ENCODE data around the gene AURKAIP1.

AURKAIP1 gene

GRCh38 chr1:1364266-1364665 is 10.7 kb downstream of the AURKAIP1 start:
- Histone ChIP-seq H3K27me3 (ENCODE audit: insufficient read depth, low read depth) (peaks cover 8% of the 10 kb centered on the region; the same call in 1 of the 2 replicates), H3K4me1 (ENCODE audit: low read depth, poor library complexity, severe bottlenecking) (peaks cover 3% of the 10 kb centered on the region), H3K27ac (no peak overlapping the region), H3K36me3 (ENCODE audit: insufficient read depth) (no peaks in the 10 kb centered on the region), H3K9ac (no peak overlapping the region), H3K4me3 (IDR thresholded peaks at IDR 0.05; ENCODE audit: insufficient read depth, low read depth, low read length) (no peak overlapping the region), H3K79me2 (ENCODE audit: insufficient read depth, low read depth) (no peaks in the 10 kb centered on the region), H3K4me2 (no peak overlapping the region), H2AFZ (ENCODE audit: low read depth) (no peak overlapping the region), H4K20me1 (ENCODE audit: insufficient read depth) (no peaks in the 10 kb centered on the region)
- TF ChIP-seq, protein P1, sequence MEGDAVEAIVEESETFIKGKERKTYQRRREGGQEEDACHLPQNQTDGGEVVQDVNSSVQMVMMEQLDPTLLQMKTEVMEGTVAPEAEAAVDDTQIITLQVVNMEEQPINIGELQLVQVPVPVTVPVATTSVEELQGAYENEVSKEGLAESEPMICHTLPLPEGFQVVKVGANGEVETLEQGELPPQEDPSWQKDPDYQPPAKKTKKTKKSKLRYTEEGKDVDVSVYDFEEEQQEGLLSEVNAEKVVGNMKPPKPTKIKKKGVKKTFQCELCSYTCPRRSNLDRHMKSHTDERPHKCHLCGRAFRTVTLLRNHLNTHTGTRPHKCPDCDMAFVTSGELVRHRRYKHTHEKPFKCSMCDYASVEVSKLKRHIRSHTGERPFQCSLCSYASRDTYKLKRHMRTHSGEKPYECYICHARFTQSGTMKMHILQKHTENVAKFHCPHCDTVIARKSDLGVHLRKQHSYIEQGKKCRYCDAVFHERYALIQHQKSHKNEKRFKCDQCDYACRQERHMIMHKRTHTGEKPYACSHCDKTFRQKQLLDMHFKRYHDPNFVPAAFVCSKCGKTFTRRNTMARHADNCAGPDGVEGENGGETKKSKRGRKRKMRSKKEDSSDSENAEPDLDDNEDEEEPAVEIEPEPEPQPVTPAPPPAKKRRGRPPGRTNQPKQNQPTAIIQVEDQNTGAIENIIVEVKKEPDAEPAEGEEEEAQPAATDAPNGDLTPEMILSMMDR (conservative IDR thresholded peaks at IDR 0.05; ENCODE audit: low read depth, low read length) = no peak

DNA sequence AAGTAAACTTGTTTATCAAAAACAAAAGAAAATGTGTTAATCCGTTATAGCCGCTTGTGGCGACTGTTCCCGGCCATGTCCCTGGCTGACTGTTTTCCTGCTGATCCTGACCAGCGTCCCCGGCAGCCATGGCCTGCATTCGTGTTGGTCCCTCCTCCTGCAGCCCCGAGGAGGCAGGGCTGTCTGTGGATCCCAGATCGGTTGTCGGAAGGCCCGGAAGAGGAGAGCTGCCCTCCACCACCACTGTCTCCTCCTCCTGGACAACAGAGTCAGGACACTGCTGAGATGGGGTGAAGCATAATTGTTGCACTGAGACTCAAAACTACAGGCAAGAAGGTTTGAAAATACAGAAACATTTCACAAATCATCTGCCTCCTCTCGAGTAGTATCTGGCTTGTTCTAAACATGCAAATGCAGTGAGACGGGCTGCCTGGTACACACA is 13.0 kb downstream of the AURKAIP1 start:
- Histone ChIP-seq H3K9ac (no peak overlapping the region), H2AFZ (ENCODE audit: low read depth) (no peak overlapping the region), H3K27me3 (ENCODE audit: insufficient read depth, low read depth) (peaks cover 8% of the 10 kb centered on the region; the same call in 1 of the 2 replicates), H3K4me2 (no peak overlapping the region), H3K27ac (no peak overlapping the region), H3K4me1 (ENCODE audit: low read depth, poor library complexity, severe bottlenecking) (peaks cover 14% of the 10 kb centered on the region), H3K79me2 (ENCODE audit: insufficient read depth, low read depth) (no peaks in the 10 kb centered on the region), H4K20me1 (ENCODE audit: insufficient read depth) (no peaks in the 10 kb centered on the region), H3K4me3 (IDR thresholded peaks at IDR 0.05; ENCODE audit: insufficient read depth, low read depth, low read length) (no peak overlapping the region), H3K36me3 (ENCODE audit: insufficient read depth) (no peaks in the 10 kb centered on the region)
- TF ChIP-seq, protein P1 (conservative IDR thresholded peaks at IDR 0.05; ENCODE audit: low read depth, low read length) = no peak

GRCh38 chr1:1361233-1361981 is 13.6 kb downstream of the AURKAIP1 start:
- Histone ChIP-seq H3K79me2 (ENCODE audit: insufficient read depth, low read depth) (no peaks in the 10 kb centered on the region), H3K36me3 (ENCODE audit: insufficient read depth) (no peaks in the 10 kb centered on the region), H3K27me3 (ENCODE audit: insufficient read depth, low read depth) (peaks cover 8% of the 10 kb centered on the region; the same call in 1 of the 2 replicates), H3K9ac (no peak overlapping the region), H3K4me2 (no peak overlapping the region), H3K27ac (no peak overlapping the region), H3K4me1 (ENCODE audit: low read depth, poor library complexity, severe bottlenecking) (peaks cover 14% of the 10 kb centered on the region), H3K4me3 (IDR thresholded peaks at IDR 0.05; ENCODE audit: insufficient read depth, low read depth, low read length) (no peak overlapping the region), H4K20me1 (ENCODE audit: insufficient read depth) (no peaks in the 10 kb centered on the region), H2AFZ (ENCODE audit: low read depth) (no peak overlapping the region)
- TF ChIP-seq, protein P1 (conservative IDR thresholded peaks at IDR 0.05; ENCODE audit: low read depth, low read length) = no peak

GRCh38 chr1:1360506-1361169 is 14.4 kb downstream of the AURKAIP1 start:
- no peaks in the 10 kb centered on the region for H3K79me2 ChIP-seq (ENCODE audit: insufficient read depth, low read depth)
- TF ChIP-seq, protein P1 (conservative IDR thresholded peaks at IDR 0.05; ENCODE audit: low read depth, low read length) = no peak
- H3K9ac ChIP-seq = no peak overlapping the region
- H2AFZ ChIP-seq (ENCODE audit: low read depth) = no peak overlapping the region
- H3K36me3 ChIP-seq (ENCODE audit: insufficient read depth) = no peaks in the 10 kb centered on the region
- H3K4me3 ChIP-seq (IDR thresholded peaks at IDR 0.05; ENCODE audit: insufficient read depth, low read depth, low read length) = no peak overlapping the region
- peaks cover 8% of the 10 kb centered on the region; the same call in 1 of the 2 replicates for H3K27me3 ChIP-seq (ENCODE audit: insufficient read depth, low read depth)
- no peaks in the 10 kb centered on the region for H4K20me1 ChIP-seq (ENCODE audit: insufficient read depth)
- no peak overlapping the region for H3K4me2 ChIP-seq
- H3K4me1 ChIP-seq (ENCODE audit: low read depth, poor library complexity, severe bottlenecking) = peaks cover 14% of the 10 kb centered on the region
- H3K27ac ChIP-seq = no peak overlapping the region

All from KMS-11 (cell line).